Measurements from ENCODE around the gene MS4A1. TPM values are rescaled to one million over a fixed set of nuclear protein-coding genes. Genes with fewer than 3 reads are reported as not detected.
"Not testable (repeated sequence)": the region's sequence is repeated elsewhere in the genome, so short reads cannot be mapped to it uniquely, and the experiment has no call there.

MS4A1 gene
- not detected in 2 replicates for total RNA-seq

DNA sequence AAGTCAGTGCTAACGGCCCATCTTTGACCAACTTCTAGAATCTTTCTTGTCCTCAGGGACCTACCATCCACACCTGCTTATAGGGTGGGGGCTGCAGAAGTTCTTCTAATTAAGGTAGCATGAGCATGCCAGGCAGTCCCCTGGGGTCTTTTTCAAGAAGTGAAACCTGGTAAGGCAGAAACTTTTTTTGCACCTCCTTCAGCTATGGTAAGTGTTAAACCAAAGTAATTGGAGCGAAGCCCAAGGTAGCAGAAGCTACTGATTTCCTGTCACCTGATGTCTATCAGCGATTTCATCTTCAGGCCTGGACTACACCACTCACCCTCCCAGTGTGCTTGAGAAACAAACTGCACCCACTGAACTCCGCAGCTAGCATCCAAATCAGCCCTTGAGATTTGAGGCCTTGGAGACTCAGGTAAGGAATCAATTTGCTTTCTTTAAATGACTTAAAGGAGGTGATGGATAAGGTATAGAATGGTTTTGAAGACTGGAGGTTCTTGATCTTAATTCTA lies at the start of gene MS4A1:
Gene MS4A1 (plus strand): TSS at position 317 of the 512 bp plus-strand sequence. CDS start 6,528 bp downstream, outside the sequence.
- peaks cover 9% of the 10 kb centered on the region for H3K27me3 Mint-ChIP-seq (ENCODE audit: insufficient read depth)
- no peak within 1 kb of the TSS for H3K27ac Mint-ChIP-seq
- H3K4me1 Mint-ChIP-seq (ENCODE audit: low read depth), result no peaks in the 10 kb centered on the region
- H3K36me3 Mint-ChIP-seq (ENCODE audit: low read depth), result no peaks in the 10 kb centered on the region
- intact Hi-C loops (cut with micrococcal nuclease), result no loop called here
- DNase-seq (ENCODE audit: low spot score), result no peak
- H3K4me3 Mint-ChIP-seq, result no peak within 1 kb of the TSS
- H3K9me3 Mint-ChIP-seq, result no peaks in the 10 kb centered on the region

DNA sequence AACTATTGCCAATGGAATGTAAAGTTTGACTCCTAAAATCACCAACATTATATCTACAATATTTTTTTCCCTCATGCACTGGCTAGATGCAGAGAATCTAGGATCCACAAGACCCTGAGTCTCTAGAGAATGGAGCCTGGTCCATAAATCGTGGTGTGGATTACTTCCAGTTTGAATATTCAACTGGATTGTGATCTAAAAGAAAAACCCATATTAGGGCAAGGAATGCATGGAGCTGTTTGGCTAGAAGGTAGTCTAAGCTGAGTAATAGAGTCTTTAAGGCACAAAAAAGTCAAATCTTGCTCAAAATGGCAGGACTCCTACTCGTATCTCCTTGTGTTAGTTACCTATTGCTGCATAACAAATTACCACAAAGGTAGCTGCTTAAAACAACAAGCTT lies 35.6 kb upstream of the MS4A1 start:
- Mint-ChIP-seq H3K4me1 (ENCODE audit: low read depth) (no peaks in the 10 kb centered on the region), H3K27ac (no peak overlapping the region), H3K36me3 (ENCODE audit: low read depth) (no peaks in the 10 kb centered on the region), H3K4me3 (no peak overlapping the region), H3K9me3 (no peaks in the 10 kb centered on the region), H3K27me3 (ENCODE audit: insufficient read depth) (peaks cover 4% of the 10 kb centered on the region)
- intact Hi-C loops (cut with micrococcal nuclease), result no loop called here
- DNase-seq (ENCODE audit: low spot score), result no peak

DNA sequence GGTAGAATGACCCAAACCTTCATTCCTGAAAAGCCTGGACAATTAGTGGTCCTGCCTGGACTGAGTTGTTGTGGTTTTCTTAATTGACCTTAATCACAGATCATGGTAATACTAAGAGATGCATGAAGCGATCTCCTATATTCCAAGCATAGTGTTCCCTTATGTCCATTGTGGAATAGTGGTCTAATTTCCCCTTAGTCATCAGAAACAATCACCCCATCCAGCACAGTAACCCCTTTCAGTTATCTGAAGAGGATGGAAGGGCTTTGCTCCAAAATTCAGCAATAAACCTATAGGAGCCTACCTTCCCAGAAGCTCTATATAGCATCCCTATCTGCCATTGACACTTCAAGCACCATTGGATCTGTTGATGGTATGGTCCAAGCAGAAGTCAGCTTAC lies 33.0 kb upstream of the MS4A1 start:
- peaks cover 3% of the 10 kb centered on the region for H3K27me3 Mint-ChIP-seq (ENCODE audit: insufficient read depth)
- DNase-seq (ENCODE audit: low spot score), result no peak
- H3K36me3 Mint-ChIP-seq (ENCODE audit: low read depth), result no peaks in the 10 kb centered on the region
- no peak overlapping the region for H3K4me3 Mint-ChIP-seq
- intact Hi-C loops (cut with micrococcal nuclease), result no loop called here
- H3K4me1 Mint-ChIP-seq (ENCODE audit: low read depth), result no peaks in the 10 kb centered on the region
- H3K9me3 Mint-ChIP-seq, result no peaks in the 10 kb centered on the region
- H3K27ac Mint-ChIP-seq, result no peak overlapping the region

DNA sequence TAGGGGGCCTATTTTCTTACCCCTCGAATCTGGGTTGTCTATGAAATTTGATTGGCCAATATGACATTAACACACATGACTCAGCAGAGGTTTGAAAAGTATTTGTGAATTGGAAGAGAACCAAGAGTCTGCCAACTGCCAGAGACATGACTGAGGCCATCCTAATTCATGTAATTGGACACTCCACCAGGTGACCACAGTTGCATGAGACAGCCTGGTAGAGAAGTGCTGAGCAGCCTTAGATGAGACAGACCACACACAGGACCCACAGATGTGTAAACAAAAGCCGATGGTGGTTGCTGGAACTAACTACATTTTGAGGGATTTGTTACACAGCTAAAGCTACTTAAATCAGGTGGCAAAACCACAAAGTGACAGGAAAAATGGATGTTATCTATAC lies 27.1 kb upstream of the MS4A1 start:
- peaks cover 7% of the 10 kb centered on the region for H3K27me3 Mint-ChIP-seq (ENCODE audit: insufficient read depth)
- H3K36me3 Mint-ChIP-seq (ENCODE audit: low read depth), result no peaks in the 10 kb centered on the region
- no peak overlapping the region for H3K4me3 Mint-ChIP-seq
- H3K9me3 Mint-ChIP-seq, result no peaks in the 10 kb centered on the region
- intact Hi-C loops (cut with micrococcal nuclease), result no loop called here
- no peak for DNase-seq (ENCODE audit: low spot score)
- H3K4me1 Mint-ChIP-seq (ENCODE audit: low read depth), result no peaks in the 10 kb centered on the region
- no peak overlapping the region for H3K27ac Mint-ChIP-seq

DNA sequence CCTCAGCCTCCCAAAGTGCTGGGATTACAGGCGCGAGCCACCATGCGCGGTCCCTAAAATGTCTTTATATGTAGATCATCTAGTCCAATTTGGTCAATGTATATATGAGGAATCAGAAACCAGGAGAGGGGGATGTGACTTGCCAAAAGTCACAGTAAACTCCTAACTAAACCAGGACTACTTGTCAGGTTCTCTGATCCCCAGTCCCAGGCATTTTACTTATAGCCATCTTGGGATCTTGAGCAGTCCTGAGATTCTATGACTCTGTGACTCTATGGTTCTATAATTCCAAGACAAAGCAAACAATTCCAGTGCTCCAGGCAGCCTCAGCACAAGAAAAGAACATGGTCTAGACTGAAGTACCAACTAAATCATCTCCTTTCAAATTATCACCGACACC lies 26.4 kb upstream of the MS4A1 start, which contains the start of gene MS4A5:
Gene MS4A5 (plus strand): TSS at position 301 of the 400 bp plus-strand sequence. CDS start 103 bp downstream, outside the sequence.
- no peaks in the 10 kb centered on the region for H3K9me3 Mint-ChIP-seq
- H3K27me3 Mint-ChIP-seq (ENCODE audit: insufficient read depth), result peaks cover 10% of the 10 kb centered on the region
- H3K27ac Mint-ChIP-seq, result no peak within 1 kb of the TSS
- H3K36me3 Mint-ChIP-seq (ENCODE audit: low read depth), result no peaks in the 10 kb centered on the region
- H3K4me1 Mint-ChIP-seq (ENCODE audit: low read depth), result no peaks in the 10 kb centered on the region
- DNase-seq (ENCODE audit: low spot score), result no peak
- no peak within 1 kb of the TSS for H3K4me3 Mint-ChIP-seq
- intact Hi-C loops (cut with micrococcal nuclease), result no loop called here

DNA sequence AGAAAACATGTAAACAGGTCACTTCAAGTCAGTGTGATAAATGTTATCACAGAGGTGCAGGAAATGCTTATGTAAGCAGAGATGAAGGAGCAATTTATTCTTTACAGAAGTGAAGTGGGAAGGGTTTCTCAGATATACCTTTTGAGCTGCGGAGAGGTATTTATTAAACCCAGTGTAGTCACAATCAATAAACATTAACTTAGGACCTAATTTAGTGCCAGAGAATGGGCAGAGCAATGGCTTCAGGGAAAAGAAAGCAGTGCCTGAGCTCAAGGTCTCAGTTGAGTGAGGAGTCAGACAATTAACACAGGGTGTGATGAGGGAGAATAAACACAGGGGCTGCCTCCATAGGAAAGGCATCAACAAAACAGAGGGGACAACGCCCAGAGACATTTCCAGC lies 24.4 kb upstream of the MS4A1 start:
- Mint-ChIP-seq H3K9me3 (no peaks in the 10 kb centered on the region), H3K4me1 (ENCODE audit: low read depth) (no peaks in the 10 kb centered on the region), H3K4me3 (no peak overlapping the region), H3K27me3 (ENCODE audit: insufficient read depth) (peaks cover 7% of the 10 kb centered on the region), H3K36me3 (ENCODE audit: low read depth) (no peaks in the 10 kb centered on the region), H3K27ac (no peak overlapping the region)
- DNase-seq (ENCODE audit: low spot score), result no peak
- intact Hi-C loops (cut with micrococcal nuclease), result no loop called here

DNA sequence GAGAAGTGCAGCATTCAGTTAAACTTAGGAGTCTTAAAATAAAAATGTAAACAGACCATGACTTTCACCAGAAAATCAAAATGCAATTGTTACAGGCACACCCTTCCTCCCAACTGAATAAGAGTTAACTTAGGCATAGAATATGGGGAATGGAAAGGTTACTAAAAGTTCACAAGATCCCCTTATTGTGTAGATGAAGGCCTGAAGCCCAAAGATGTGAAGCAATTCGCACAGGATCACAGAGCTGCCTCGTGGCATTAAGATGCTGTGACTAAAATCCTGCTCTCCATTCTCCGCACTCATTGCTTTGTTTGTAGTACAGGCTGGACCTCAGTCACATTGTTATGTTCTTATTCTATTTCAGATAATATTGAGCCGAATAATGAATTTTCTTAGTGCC lies 22.2 kb upstream of the MS4A1 start:
- H3K4me1 Mint-ChIP-seq (ENCODE audit: low read depth), result no peaks in the 10 kb centered on the region
- H3K27ac Mint-ChIP-seq, result no peak overlapping the region
- H3K36me3 Mint-ChIP-seq (ENCODE audit: low read depth), result no peaks in the 10 kb centered on the region
- intact Hi-C loops (cut with micrococcal nuclease), result no loop called here
- H3K9me3 Mint-ChIP-seq, result no peaks in the 10 kb centered on the region
- no peak overlapping the region for H3K4me3 Mint-ChIP-seq
- no peak for DNase-seq (ENCODE audit: low spot score)
- H3K27me3 Mint-ChIP-seq (ENCODE audit: insufficient read depth), result peaks cover 12% of the 10 kb centered on the region

DNA sequence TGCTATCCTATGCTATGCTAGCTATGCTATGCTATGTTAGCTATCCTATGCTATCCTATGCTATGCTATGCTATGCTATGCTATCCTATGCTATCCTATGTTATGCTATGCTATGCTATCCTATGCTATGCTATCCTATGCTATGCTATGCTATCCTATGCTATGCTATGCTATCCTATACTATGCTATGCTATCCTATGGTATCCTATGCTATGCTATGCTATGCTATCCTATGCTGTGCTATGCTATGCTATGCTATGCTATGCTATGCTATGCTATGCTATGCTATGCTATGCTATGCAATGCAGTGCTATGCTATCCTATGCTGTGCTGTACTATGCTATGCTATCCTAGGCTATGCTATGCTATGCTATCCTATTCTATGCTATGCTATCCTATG lies 8.6 kb upstream of the MS4A1 start:
- no peak overlapping the region for H3K27ac Mint-ChIP-seq
- peaks cover 17% of the 10 kb centered on the region for H3K4me1 Mint-ChIP-seq (ENCODE audit: low read depth)
- intact Hi-C loops (cut with micrococcal nuclease), result no loop called here
- no peak overlapping the region for H3K4me3 Mint-ChIP-seq
- no peaks in the 10 kb centered on the region for H3K27me3 Mint-ChIP-seq (ENCODE audit: insufficient read depth)
- H3K9me3 Mint-ChIP-seq, result no peaks in the 10 kb centered on the region
- H3K36me3 Mint-ChIP-seq (ENCODE audit: low read depth), result no peaks in the 10 kb centered on the region
- DNase-seq (ENCODE audit: low spot score), result no peak

DNA sequence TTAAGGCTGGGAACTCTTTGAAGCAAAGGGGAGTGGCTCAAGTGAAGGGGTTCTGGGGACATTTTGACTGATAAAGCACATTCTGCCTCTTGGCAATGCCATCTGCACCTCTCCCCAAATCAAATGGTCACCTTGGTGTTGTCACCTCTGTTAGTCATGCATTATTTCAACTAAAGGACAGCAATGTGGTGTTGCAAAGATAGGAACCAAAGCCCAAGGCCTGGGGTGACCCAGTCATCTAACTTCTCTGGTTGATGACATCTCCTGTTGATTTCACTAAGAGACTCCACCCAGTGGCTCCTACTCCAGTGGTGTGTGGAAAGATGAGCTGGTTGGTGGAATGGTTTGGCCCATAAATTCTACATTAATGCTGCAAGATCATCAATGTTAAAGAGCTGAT lies 7.8 kb upstream of the MS4A1 start:
- Mint-ChIP-seq H3K9me3 (no peaks in the 10 kb centered on the region), H3K36me3 (ENCODE audit: low read depth) (no peaks in the 10 kb centered on the region), H3K4me3 (no peak overlapping the region), H3K4me1 (ENCODE audit: low read depth) (peaks cover 17% of the 10 kb centered on the region), H3K27me3 (ENCODE audit: insufficient read depth) (no peaks in the 10 kb centered on the region), H3K27ac (no peak overlapping the region)
- intact Hi-C loops (cut with micrococcal nuclease), result no loop called here
- DNase-seq (ENCODE audit: low spot score), result no peak

DNA sequence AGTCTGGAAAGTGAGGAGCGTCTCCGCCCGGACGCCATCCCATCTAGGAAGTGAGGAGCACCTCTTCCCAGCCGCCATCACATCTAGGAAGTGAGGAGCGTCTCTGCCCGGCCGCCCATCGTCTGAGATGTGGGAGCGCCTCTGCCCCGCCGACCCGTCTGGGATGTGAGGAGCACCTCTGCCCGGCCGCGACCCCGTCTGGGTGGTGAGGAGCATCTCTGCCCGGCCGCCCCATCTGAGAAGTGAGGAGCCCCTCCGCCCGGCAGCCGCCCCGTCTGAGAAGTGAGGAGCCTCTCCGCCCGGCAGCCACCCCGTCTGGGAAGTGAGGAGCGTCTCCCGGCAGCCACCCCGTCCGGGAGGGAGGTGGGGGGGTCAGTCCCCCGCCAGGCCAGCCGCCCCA lies 4.5 kb upstream of the MS4A1 start:
- H3K27me3 Mint-ChIP-seq (ENCODE audit: insufficient read depth); H3K27ac Mint-ChIP-seq; intact Hi-C loops (cut with micrococcal nuclease); H3K9me3 Mint-ChIP-seq; DNase-seq (ENCODE audit: low spot score); H3K36me3 Mint-ChIP-seq (ENCODE audit: low read depth); H3K4me3 Mint-ChIP-seq: not testable (repeated sequence)
- H3K4me1 Mint-ChIP-seq (ENCODE audit: low read depth), result peaks cover 11% of the 10 kb centered on the region

DNA sequence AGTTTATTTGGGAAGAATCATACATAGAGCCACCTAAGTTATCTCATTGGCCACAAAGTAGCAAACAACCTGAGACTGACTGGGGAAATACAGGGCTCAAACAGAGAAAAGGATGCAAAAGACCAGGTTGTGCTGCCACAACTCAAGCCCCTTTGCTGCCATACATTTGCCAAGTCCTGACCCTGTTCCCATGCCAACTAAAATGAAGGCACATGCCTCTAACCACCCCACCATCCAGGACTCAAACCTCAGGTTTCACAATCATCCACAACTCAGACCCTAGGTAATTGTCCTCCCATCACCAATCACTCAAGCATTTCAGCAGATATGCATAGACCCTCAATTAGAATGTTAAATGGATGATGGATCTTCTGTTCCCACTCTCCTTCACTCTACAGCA lies 1.4 kb upstream of the MS4A1 start:
- intact Hi-C loops (cut with micrococcal nuclease), result no loop called here
- H3K4me1 Mint-ChIP-seq (ENCODE audit: low read depth), result no peaks in the 10 kb centered on the region
- no peak overlapping the region for H3K27ac Mint-ChIP-seq
- no peaks in the 10 kb centered on the region for H3K36me3 Mint-ChIP-seq (ENCODE audit: low read depth)
- no peak overlapping the region for H3K4me3 Mint-ChIP-seq
- peaks cover 9% of the 10 kb centered on the region for H3K27me3 Mint-ChIP-seq (ENCODE audit: insufficient read depth)
- DNase-seq (ENCODE audit: low spot score), result no peak
- no peaks in the 10 kb centered on the region for H3K9me3 Mint-ChIP-seq

DNA sequence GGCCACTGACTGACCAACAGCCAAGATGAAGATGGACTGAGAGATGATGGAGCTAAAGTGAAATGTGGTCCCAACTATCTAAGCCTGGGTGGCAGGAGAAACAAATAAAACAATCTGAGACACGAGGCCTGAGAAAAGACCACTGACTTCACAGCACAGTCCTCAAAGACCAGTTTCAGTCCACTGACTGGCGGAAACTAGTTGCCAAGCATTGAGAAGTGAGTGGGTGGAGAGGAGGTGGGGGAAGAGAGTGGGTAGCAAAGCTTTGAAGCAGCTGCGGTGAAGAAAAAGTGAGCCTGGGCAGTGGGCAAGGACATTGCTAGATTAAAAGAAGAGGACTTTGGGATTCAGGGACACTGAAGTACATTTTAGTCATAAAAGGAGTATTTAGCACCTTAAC lies 1.9 kb downstream of the MS4A1 start:
- no peaks in the 10 kb centered on the region for H3K9me3 Mint-ChIP-seq
- peaks cover 12% of the 10 kb centered on the region for H3K27me3 Mint-ChIP-seq (ENCODE audit: insufficient read depth)
- DNase-seq (ENCODE audit: low spot score), result no peak
- no peak overlapping the region for H3K4me3 Mint-ChIP-seq
- H3K36me3 Mint-ChIP-seq (ENCODE audit: low read depth), result no peaks in the 10 kb centered on the region
- H3K27ac Mint-ChIP-seq, result no peak overlapping the region
- H3K4me1 Mint-ChIP-seq (ENCODE audit: low read depth), result no peaks in the 10 kb centered on the region
- intact Hi-C loops (cut with micrococcal nuclease), result no loop called here

DNA sequence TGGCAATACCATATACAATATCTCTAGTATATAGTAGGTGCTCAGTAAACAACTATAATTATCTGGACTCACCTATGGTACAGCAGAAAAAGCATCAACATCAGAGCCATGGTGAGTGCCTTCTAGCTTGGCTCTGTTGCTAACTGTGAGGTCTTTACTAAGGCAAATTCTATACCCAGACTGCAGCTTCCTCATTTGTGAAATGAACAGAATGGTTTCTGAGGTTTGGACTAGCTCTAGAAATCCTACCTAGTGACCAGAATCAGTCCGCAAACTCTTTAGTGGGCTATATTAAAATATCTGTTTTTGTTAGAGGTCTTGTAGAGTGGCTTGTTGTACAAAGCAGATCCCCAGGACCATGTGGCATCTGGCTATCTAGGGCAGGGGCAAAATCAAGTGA lies 3.7 kb downstream of the MS4A1 start:
- no peak for DNase-seq (ENCODE audit: low spot score)
- Mint-ChIP-seq H3K4me1 (ENCODE audit: low read depth) (no peaks in the 10 kb centered on the region), H3K4me3 (no peak overlapping the region), H3K27ac (no peak overlapping the region), H3K27me3 (ENCODE audit: insufficient read depth) (peaks cover 12% of the 10 kb centered on the region), H3K9me3 (no peaks in the 10 kb centered on the region), H3K36me3 (ENCODE audit: low read depth) (no peaks in the 10 kb centered on the region)
- intact Hi-C loops (cut with micrococcal nuclease), result no loop called here

DNA sequence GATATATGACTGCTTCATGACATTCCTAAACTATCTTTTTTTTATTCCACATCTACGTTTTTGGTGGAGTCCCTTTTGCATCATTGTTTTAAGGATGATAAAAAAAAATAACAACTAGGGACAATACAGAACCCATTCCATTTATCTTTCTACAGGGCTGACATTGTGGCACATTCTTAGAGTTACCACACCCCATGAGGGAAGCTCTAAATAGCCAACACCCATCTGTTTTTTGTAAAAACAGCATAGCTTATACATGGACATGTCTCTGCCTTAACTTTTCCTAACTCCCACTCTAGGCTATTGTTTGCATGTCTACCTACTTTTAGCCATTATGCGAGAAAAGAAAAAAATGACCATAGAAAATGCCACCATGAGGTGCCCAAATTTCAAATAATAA lies 13.2 kb downstream of the MS4A1 start:
- H3K27me3 Mint-ChIP-seq (ENCODE audit: insufficient read depth), result peaks cover 15% of the 10 kb centered on the region
- no peaks in the 10 kb centered on the region for H3K4me1 Mint-ChIP-seq (ENCODE audit: low read depth)
- H3K9me3 Mint-ChIP-seq, result no peaks in the 10 kb centered on the region
- H3K36me3 Mint-ChIP-seq (ENCODE audit: low read depth), result no peaks in the 10 kb centered on the region
- no peak overlapping the region for H3K4me3 Mint-ChIP-seq
- H3K27ac Mint-ChIP-seq, result no peak overlapping the region
- DNase-seq (ENCODE audit: low spot score), result no peak
- intact Hi-C loops (cut with micrococcal nuclease), result no loop called here

Measured in activated T-helper 1 cell treated with anti-CD3 and anti-CD28 coated beads, Interleukin-12 subunit alpha, Interleukin-12 subunit beta, Interleukin-2, Interleukin-4 antibody, amounts not matched to agents 30 ng/mL and 10 ng/mL and 1 ng/mL, durations not matched to agents 14 hours and 24 hours and 36 hours (primary cell).